Measurements from ENCODE around the gene NPAS1.
"Not testable (repeated sequence)": the region's sequence is repeated elsewhere in the genome, so short reads cannot be mapped to it uniquely, and the experiment has no call there.

NPAS1 gene

DNA sequence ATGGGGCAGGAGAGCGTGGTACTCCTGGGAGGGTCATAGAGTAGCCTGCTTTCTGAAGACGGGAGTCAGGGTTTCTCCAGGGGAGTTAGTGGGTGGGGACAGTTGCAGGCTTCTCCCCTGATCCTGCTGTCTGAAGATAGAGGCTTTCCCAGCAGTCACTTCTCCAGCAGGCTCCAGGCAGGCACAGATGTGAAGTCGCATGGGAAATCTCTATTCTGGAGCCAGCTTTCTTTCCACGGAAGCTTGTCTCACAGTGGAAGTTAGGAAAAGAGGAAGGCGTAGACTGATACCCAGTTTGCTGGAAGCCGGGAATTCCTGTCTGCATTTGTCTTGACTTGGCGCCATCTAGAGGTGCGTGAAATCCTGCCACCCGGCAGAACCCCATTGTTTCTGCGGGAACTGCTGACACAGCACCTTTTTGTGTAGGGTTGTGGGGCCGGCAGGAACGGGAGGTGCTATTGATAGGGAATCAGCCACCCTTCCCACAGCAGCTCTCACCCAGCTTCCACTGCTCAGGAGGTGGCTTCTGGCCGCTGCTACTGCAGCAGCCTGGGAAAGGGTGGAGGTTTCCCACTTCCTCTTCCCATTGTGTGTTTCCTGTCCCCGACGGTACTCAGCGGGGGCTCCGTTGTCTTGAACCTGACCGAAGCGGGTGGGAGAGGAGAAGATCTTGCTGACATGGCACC is 28.5 kb upstream of the NPAS1 start:
- DNase-seq (ENCODE audit: low read depth in 1 of 2, low spot score in 1 of 2), result peak; percentile 26 to 32

GRCh38 chr19:46992699-46993535 is 26.7 kb upstream of the NPAS1 start:
- no peak for DNase-seq (ENCODE audit: low read depth in 1 of 2, low spot score in 1 of 2)

- DNase-seq (ENCODE audit: low read depth in 1 of 2, low spot score in 1 of 2), result no peak
Observed at GRCh38 chr19:46993622-46994021, 26.0 kb upstream of the NPAS1 start.

GRCh38 chr19:46994141-46994686 is 25.4 kb upstream of the NPAS1 start:
- DNase-seq (ENCODE audit: low read depth in 1 of 2, low spot score in 1 of 2), result no peak

DNA sequence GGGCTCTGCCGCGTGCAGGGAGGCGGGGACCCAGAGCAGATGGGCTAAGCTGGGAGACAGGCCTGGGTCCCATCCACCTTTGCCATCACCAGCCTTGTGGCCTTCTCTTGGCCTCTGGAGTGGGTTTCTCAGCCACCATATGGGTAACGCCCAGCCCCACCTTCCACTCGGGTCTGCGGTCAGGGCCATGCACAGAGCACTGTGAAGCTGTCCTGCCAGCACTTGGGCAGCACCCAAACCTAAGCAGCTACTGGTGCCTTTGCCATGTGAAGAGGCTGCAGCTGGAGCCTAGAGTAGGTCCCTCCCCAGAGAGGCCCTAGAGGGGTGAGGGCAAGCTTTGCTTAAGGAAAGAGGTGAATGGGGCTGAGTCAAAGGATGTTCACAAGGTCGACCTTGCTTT is 24.1 kb upstream of the NPAS1 start:
- no peak for DNase-seq (ENCODE audit: low read depth in 1 of 2, low spot score in 1 of 2)

- DNase-seq (ENCODE audit: low read depth in 1 of 2, low spot score in 1 of 2), result no peak
Observed at GRCh38 chr19:46998445-46999125, 21.1 kb upstream of the NPAS1 start.

DNA sequence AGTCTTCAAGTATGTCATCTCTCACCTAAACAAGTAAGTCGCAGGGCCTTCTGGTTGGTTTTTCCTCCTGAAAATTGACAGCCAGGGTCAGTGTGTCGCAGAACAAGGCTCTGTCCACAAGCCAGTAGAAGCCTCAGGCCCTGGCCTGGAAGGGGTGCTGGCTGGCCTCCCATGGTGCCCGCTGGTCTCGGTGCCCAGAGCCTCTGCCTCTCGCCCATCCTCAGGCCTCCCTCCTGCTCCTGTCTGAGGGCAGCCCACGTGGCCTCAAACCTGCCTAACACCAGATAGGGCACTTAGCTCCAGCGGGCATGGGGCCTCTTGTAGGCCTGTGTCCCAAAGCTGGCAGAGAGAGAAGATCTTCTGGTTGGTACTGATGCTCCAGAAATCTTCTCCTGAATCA is 20.3 kb upstream of the NPAS1 start:
- DNase-seq (ENCODE audit: low read depth in 1 of 2, low spot score in 1 of 2), result no peak

GRCh38 chr19:46999878-47000277 is 19.8 kb upstream of the NPAS1 start:
- DNase-seq (ENCODE audit: low read depth in 1 of 2, low spot score in 1 of 2), result no peak

DNA sequence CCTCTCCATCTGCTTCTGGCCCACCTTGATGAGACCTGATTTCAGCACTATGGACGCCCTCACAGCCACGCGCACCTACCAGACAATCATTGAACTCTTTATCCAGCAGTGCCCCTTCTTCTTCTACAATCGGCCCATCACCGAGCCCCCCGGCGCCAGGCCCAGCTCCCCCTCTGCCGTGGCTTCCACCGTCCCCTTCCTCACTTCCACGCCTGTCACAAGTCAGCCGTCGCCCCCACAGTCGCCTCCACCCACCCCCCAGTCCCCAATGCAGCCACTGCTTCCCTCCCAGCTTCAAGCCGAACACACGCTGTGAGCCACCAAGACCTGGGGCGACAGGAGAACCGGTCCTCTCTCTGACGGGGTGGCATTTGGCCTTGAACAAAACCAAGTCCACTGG is 19.3 kb upstream of the NPAS1 start:
- no peak for DNase-seq (ENCODE audit: low read depth in 1 of 2, low spot score in 1 of 2)

DNA sequence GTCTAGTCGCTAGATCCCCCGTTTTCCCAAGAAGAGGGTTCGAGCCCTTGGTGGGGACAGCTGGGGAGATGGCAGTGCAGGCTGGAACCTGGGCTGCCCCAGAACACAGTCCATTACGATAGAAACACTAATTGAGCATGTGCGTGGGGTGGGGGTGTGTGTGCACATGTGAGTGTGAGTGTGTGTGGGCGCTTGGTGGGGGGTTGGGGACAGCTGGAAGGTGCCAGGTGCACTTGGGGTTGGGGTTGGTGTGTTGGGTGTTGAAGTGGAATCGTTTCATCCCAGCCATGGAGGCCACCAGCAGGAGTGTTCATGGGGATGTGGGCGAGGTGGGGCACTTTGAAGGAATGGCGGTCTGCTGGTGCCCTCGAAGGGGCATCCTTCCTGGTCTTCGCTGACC is 18.1 kb upstream of the NPAS1 start:
- no peak for DNase-seq (ENCODE audit: low read depth in 1 of 2, low spot score in 1 of 2)

- DNase-seq (ENCODE audit: low read depth in 1 of 2, low spot score in 1 of 2), result no peak
Observed at GRCh38 chr19:47002106-47002766, 17.4 kb upstream of the NPAS1 start.

DNA sequence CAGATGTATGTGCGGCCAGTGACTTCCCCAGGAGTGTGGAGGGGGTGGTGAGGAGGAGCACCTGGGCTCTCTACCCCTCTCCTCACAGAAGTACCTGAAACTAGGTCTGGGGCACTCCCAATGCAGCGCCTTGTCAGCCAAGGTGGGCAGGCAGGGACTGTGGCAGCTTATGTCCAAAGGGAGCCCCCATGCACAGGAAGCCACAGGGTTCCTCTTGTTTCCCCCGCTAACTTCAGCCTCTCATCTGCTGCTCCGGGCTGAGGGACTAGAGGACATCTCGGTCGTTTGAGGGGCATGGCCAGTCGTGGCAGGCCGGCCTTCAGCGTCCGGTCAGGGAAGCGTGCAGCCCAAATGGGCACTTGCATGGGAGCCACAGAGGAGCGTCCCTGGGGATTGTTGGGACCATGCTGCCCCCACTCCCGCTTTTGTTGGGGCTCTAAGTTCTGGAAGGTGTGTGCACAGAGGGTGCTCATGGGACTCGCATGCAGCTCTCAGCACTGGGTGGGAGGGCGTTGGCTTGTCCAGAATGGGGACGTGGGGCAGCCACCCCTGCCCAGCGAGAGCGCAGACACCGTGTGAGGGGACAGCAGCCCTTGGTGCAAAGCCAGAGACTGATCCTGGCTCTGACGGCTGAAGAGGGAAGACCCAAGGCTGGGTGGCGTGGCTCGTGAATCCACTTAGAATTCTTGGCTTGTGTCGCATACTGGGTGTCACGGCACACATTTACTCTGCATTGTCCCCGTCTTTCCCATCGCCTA is 16.6 kb upstream of the NPAS1 start:
- DNase-seq (ENCODE audit: low read depth in 1 of 2, low spot score in 1 of 2), result no peak

GRCh38 chr19:47003611-47004465 is 15.8 kb upstream of the NPAS1 start:
- DNase-seq (ENCODE audit: low read depth in 1 of 2, low spot score in 1 of 2), result no peak

- no peak for DNase-seq (ENCODE audit: low read depth in 1 of 2, low spot score in 1 of 2)
Observed at GRCh38 chr19:47005164-47005641, 14.4 kb upstream of the NPAS1 start.

GRCh38 chr19:47005873-47006272 is 13.8 kb upstream of the NPAS1 start:
- DNase-seq (ENCODE audit: low read depth in 1 of 2, low spot score in 1 of 2), result no peak

DNA sequence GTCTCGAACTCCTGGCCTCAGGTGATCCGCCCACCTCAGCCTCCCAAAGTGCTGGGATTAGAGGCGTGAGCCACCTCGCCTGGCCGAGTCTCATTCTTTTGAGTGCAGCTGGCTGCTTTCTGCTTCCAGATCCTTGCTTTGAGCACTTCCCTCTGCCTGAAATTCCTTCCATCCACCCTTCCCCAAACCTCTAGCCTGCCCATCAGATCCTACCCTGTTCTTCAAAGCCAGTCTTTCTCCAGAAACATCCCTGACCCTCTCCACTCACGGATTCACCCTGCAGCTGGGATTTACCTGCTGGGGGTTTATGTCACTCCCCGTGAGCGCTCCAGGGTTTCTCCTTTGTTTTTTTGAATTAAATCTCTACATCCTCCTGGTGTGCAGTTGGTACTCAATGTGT is 13.1 kb upstream of the NPAS1 start:
- no peak for DNase-seq (ENCODE audit: low read depth in 1 of 2, low spot score in 1 of 2)

GRCh38 chr19:47010549-47010948 is 9.1 kb upstream of the NPAS1 start:
- DNase-seq (ENCODE audit: low read depth in 1 of 2, low spot score in 1 of 2), result not testable (repeated sequence)

- DNase-seq (ENCODE audit: low read depth in 1 of 2, low spot score in 1 of 2), result no peak
Observed at GRCh38 chr19:47012617-47013016, 7.0 kb upstream of the NPAS1 start.

GRCh38 chr19:47013041-47013517 is 6.6 kb upstream of the NPAS1 start:
- peak; percentile 44 to 48 for DNase-seq (ENCODE audit: low read depth in 1 of 2, low spot score in 1 of 2)
